Endometrial microvascular endothelial cells (primary cell): ENCODE measurements around the gene CHD9NB. TPM values are rescaled to one million over a fixed set of nuclear protein-coding genes. Genes with fewer than 3 reads are reported as not detected.
"Not testable (repeated sequence)": the region's sequence is repeated elsewhere in the genome, so short reads cannot be mapped to it uniquely, and the experiment has no call there.

Experiments
- in situ Hi-C: cut with HindIII; loops from 2 replicates; pipeline ENCODE4 v1.10.0; 2017; ENCODE audit warnings: low sequenced_read_pairs, low pct_unique_long_range_greater_than_20kb; ENCODE audit errors: inconsistent ontology term
- total RNA-seq: library from RNA; depleted of rRNA; stranded (reverse); fragments of >200 nt; gene quantifications from one replicate; pipeline ENCODE4 v1.2.3, GENCODE V29; 2015; ENCODE audit errors: inconsistent ontology term

CHD9NB gene
- total RNA-seq, 1 donor from 2014 or later, result 0.56 TPM

DNA sequence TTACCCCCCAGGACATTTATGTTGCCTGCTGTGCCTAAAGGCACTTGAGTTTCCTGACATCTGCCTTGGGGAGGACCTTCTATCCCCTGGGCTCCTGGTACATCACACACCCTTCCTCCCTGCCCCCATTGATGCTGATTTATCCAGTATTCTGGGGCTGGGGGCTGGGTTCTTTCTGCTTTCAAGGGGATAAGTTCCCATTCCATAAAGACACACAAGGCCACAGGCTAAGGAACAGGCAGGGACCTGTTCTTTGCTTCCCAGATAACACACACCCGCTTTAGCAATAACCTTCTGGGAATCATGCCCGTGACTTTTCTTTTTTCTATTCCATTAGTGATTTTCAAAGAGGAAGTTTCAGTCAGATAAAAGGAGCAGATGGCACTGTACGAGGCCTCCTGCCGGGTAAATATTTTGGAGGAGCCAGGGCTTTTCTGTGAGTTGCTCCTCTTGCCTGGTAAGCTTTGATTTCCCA is 32.7 kb upstream of the CHD9NB start:
- in situ Hi-C loops, result no loop called here

DNA sequence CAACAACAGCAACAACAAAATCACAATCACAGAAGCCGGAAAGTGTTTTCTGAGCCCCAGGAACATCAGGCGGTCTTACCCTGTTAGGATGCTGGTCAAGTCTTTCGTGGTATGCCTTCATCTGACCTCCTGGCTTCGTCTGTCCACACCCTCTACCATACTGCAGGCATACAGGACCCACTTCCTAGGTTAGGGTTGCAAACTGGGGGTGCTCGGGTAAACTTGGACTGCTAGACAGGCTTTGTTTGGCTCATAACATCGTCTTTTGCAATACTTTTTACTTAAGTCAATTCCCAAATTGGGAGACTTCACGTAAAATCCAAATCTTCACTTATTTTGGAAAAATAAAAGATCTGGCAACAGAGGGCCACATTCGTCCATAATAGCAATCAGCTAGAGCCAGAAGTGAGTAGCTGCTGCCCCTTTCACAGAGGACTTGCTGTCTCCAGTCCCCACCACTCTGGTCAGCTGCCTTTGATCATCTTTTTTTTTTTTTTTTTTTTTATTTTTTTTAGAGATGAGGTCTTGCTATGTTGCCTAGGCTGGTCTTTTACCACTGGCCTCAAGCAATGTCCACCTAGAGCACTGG is 32.1 kb upstream of the CHD9NB start:
- in situ Hi-C loops, result no loop called here

DNA sequence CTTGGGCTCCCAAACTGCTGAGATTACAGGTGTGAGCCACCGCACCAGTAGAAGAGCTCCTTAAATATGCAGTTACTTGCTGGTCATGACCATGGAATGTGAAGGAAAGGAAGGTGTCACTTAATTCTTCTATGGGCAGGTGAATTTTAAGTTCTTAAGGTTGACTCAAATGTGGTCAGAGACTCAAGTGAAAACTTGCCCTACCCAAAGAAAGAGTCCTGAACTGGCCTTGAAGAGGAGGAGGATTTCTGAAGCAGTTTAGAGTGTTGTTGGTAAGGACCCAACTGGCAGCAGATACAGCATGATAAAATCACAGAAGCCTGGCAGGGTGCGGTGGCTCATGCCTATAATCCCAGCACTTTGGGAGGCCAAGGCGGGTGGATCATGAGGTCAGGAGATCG is 31.4 kb upstream of the CHD9NB start:
- in situ Hi-C loops, result no loop called here

DNA sequence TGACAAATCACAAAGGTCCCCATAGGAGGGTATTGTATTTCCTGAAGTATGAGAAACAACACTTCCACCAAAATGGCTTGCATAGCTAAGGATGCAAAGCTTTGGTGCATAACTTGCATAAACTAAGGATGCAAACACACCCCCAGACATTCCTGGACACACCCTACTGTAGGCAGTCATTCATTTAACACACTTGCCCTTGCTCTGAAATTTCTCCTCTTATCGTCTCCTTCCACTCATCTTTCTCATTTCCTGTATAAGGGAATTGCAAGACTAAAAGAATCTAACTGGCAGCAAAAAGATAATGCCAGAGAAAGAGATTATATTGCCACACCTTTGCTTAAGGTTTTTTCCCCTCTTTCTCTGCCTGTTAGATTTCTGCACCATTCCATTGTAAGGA is 30.4 kb upstream of the CHD9NB start:
- in situ Hi-C loops, result no loop called here

DNA sequence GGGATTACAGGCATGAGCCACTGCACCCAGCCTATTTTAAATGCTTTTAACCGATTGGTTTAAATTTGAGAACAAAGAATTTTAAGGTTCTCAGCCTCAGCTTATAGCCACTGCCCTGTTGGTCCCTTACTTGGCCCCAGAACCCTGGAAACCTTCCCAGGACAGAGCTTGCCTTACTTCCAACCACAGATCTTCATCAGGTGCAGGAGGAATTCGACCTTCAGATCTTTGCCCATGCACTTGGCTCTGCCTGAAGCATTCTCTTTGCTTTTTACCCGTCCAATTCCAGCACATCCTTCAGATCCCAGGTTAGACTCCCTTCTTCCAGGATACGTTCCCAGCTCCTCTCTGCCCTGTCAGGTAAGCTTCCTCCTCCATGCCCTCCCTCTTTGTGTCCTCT is 29.8 kb upstream of the CHD9NB start:
- in situ Hi-C loops, result no loop called here

DNA sequence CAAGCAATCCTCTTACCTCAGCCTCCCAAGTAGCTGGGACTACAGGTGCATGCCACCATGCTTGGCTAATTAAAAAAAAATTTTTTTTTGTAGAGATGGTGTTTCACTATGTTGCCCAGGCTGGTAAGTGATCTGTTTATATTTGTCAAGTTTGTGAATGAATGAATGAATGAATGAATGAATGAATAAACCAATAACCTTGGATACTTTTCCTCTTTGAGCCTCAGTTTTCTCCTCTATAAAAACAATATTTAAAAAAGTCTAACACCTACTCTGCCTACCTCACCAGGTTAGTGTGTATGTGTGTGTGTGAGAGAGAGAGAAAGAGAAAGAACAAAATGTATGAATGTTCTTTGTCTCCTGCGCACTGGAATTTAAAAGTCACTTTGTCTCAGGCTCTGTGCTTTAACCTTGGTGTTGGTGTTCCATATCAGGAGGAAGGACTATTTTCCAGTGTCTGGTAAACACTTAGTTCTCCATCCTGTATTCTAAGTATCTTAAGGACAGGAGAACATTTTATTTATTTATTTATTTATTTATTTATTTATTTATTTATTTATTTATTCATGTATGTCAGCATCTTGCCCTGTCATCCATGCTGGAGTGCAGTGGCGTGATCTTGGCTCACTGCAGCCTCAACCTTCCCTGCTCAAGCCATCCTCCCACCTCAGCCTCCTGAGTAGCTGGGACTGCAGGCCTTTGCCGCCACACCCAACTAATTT is 29.1 kb upstream of the CHD9NB start:
- in situ Hi-C loops, result no loop called here

DNA sequence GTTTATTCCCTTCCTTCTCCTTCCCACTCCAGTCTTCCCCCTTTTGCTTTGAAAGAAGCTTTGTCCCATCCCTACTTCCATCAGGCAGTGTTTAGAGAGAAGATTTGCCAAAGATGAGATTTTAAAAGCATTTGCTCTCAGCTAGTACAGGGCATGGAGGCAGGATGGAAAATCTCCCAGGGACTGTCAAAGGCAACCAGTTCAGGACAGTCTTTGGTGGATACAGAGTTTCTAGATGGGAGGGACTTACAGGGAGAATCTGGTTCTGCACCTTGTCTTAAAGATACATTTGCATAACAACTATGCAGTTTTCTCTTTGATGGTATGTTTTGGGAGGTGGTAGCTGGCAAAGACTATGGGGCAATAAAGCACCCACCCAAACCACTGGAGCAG is 28.3 kb upstream of the CHD9NB start:
- in situ Hi-C loops, result no loop called here

DNA sequence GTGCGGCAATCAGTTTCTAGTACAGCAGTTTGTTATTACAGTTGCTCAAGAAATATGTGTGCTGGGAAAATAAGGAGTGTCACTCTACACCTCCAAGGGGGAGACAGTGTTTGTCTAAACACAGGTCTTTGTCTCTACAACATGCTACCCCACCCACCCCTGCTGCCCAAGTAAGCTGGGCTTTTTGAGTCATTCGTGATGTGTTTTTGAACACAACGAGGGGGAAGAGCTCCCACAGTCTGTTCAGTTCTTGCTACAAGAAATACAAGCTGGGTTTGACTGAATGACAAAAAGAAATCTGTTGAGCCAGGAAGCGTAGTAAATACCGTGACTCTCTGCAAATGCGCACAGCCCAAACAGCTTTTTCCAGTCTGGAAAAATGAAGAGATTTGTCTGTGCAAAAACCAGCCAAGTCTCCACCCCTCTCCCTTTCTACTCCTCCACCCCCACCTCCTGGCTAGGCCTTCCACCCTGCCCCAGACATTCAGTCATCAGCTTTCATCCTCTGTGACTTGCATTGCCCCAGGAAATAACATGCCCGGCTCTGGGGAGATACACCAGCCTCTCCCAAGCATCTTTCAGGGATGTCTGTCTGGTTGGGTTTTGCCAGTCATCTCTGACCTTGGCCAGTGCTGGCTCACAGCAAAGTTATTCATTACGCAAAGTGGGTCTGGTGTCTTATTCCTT is 27.8 kb upstream of the CHD9NB start:
- in situ Hi-C loops, result no loop called here

DNA sequence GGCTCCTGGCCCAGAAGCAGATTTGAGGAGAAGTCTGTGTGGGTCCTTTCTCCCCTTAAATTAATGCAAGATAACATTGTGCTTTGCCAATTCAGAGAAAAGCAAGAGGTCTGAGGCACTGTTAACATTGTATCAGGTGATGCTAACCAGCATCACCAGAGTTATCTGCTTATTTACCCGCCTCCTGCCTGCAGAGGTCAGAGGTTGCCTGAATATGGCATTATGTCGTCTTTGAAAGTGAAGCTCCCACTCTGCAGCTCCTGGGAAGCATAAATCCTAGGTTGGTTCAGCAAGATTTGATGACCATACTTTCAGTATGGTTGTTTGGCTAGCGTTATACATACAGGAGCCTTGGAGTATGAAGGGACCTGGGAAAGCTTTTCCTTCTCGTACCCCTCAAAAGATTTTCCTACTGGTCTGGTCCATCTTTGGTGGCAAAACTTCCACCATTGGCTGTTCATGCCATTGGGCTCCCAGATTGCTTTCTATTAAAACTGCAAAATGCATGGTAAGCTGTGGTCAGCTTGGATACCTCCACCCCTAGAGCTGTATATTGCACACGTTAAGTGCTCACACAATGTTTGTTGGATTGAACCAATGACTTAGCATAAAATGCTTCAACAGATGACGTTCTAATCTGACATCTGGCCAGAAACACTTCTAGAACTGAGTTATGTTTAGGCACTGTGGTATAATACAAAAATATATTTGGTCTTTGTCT is 26.2 kb upstream of the CHD9NB start:
- in situ Hi-C loops, result no loop called here

DNA sequence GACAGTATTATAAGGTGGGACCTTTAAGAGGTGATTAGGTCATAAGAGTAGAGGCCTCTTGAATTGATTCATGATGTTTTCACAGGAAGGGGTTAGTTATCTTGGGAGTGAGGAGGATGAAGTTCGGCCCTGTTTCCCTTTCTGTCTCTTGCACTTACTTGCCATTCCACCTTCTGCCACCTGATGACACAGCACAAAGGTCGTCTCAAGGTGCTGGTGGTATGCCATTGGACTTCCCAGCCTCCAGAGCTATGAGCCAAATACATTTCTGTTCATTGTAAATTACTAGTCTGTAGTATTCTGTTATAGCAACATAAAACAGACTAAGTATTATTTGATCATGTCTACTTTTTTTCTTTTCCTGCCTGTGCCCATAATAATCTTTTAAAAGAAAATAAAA is 25.6 kb upstream of the CHD9NB start:
- in situ Hi-C loops, result no loop called here

DNA sequence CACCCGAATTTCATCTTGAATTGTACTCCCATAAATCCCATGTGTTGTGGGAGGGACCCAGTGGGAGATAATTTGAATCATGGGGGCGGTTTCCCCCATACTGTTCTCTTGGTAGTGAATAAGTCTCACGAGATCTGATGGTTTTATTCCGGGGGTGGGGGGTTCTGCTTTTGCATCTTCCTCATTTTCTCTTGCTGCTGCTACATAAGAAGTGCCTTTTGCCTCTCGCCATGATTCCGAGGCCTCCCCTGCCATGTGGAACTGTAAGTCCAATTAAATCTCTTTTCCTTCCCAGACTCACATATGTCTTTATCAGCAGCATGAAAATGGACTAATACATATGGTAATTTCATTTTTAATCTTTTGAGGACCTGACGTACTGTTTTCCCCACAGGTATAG is 22.8 kb upstream of the CHD9NB start:
- in situ Hi-C loops, result not testable (repeated sequence)

DNA sequence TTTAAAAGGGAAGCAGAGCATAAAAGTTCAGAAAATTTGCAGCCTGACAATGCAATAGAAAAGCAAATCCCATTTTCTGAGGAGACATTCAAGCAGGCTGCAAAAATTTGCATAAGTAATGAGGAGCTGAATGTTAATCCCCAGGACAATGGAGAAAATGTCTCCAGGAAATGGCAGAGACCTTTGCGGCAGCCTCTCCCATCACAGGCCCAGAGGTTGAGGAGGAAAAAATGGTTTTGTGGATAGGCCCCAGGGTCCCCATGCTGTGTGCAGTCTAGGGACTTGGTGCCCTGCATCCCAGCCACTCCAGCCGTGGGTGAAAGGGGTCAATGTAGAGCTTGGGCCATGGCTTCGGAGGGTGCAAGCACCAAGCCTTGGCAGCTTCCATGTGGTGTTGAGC is 21.6 kb upstream of the CHD9NB start:
- in situ Hi-C loops, result not testable (repeated sequence)

DNA sequence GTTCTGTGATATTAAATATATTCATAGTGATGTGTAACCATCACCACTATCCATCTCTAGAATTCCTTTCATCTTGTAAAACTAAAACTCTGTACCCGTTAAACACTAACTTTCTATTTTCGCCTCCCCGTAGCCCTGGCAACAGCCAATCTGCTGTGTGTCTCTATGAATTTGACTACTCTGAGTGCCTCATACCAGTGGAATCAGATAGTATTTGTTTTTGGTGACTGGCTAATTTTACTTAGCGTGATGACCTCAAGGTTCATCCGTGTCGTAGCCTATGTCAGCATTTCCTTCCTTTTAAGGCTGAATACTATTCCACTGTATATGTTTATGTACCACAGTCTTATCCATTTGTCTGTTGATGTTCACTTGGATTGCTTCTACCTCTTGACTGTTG is 20.3 kb upstream of the CHD9NB start:
- in situ Hi-C loops, result no loop called here

DNA sequence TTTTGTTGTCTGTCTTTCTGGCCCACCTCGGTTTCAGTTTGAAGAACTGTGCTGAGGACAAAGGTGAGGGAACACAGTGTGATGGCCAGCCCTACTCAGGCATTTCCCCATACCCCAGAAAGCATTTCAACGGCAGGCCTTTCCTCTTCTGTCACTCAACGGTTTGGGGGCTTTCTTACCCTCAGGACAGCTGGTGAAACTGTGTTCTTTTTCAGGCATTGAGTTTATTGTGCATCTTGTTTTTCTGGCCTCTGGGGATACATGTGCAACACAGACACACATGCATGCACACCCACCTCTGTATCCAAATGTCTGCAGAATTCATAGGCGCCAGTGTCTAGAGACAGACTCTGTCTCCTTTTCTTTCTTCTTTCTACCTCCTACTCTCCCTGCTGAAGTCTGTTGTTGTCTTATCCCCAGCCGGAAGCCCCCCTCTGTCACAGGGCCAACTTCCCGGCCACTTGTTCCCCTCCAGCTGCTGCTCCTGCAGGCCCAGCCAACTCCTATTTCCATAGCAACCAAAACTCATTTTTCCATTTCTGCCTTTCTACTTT is 19.1 kb upstream of the CHD9NB start:
- in situ Hi-C loops, result no loop called here

DNA sequence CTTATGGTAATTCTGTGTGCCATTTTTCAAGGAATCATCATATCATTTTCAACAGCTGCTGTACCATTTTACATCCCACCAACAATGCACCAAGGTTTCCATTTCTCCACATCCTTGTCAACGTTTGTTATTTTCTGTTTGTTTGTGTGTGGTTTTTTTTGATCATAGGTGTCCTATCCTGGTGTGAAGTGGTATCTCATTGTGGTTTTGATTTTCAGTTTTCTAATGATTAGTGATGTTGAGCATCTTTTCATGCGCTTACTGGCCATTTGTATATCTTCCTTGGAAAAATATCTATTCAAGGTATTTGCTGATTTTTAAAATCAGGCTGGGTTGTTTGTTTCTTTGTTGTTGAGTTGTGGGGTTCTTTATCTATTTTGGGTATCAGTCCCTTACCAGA is 17.1 kb upstream of the CHD9NB start:
- in situ Hi-C loops, result no loop called here

DNA sequence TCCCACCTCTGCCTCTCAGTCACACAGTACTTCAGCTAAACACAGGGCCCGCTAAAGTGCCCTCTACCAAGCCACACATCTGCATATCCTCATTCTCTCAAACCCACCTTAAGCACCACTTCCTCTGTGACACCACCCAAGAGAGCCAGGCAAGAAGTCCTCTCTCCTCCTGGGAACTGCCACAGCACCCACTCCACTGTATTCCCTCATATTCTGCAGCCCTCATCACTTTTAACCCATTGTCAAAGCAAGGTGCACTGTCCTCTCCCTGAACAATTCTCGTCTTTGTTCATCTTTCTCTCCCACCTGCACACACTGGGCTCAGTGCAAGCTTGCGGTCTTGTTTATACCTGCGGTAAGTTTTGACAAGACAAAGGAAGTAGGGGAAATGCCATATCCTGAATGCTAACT is 15.7 kb upstream of the CHD9NB start:
- in situ Hi-C loops, result no loop called here

DNA sequence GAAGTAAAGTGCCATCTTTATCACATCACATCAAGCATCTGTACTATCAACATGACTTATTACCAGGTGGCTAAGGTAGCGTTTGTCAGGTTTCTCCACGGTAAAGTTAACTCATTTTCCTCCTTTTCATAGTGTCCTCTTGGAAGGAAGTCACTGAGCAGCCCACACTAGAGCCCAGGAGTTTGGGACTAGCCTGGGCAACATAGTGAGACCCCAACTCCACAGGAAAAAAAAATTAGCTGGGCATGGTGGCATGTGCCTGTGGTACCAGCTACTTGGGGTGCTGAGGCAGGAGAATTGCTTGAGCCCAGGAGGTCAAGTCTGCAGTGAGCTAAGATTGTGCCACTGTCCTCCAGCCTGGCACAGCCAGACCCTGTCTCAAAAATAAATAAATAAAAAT is 15.0 kb upstream of the CHD9NB start:
- in situ Hi-C loops, result no loop called here

DNA sequence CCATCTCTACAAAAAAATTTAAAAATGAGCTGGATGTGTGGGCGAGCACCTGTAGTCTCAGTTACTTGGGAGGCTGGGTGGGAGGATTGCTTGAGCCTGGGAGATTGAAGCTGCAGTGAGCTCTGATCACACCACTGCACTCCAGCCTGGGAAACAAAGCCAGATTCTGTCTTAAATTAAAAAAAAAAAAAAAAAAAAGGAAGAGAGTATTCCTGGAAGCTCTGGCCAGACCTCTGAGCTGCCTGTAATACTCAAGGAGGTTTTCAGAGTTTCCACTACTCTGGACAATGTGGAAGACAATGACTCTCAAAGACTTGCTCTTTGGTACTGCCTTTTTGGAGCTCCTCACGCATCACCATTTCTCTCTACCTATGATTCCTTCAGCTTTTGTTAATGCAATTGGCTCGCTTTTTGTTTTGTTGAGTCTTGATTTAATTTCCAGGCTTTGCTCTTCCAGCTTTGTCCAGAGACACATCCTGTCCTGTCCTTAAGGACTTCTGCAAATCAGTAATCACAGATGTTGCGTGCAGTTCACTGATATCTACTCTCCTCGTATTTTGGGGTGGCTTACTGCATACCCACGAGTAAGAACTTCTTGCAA is 12.9 kb upstream of the CHD9NB start:
- in situ Hi-C loops, result no loop called here

DNA sequence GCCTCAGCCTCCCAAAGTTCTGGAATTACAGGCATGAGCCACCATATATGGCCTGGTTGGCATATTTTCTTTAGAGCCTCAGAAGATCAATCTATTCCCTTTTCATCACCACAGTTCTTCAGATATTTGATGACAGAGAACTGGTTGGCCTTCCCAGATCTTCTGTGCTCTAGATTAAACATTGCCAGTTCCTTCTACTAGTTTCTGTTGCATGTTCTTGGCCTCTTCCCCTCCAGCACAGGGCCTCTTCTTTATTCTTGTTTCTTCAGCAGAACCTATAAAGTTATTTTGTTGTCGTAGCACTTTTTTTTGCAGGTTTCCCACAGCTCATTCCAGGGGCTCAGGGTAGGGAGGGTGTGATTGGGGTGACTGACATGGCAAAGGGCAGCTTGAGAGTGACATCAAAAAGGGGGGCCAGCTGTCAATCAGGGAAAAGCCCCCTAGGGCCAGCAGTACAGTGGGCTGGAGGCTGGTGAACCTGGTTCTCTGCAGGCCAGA is 11.4 kb upstream of the CHD9NB start:
- in situ Hi-C loops, result no loop called here
